Peyer's patch (tissue), 4 donors: ENCODE results near the gene ORM1. TPM values are rescaled to one million over a fixed set of nuclear protein-coding genes. Genes with fewer than 3 reads are reported as not detected.

Experiments
- DNase-seq, 3 donors: peaks; one replicate each; pipeline ENCODE4 v3.0.0-alpha.2; 2017 to 2019
- H3K27ac ChIP-seq, 4 donors: fragments of 200-600 bp; sonication (generic); one replicate each; pipeline ENCODE4 v1.5.1; 2016 to 2019
- H3K27me3 ChIP-seq, 2 donors: fragments of 200-600 bp; sonication (generic); one replicate each; pipeline ENCODE4 v1.5.1; 2019
- H3K36me3 ChIP-seq, 3 donors: fragments of 200-600 bp; sonication (generic); one replicate each; pipeline ENCODE4 v1.5.1; 2016 to 2019
- H3K4me1 ChIP-seq, 4 donors: fragments of 200-600 bp; sonication (generic); one replicate each; pipeline ENCODE4 v1.5.1; 2016 to 2019
- H3K4me3 ChIP-seq, 4 donors: fragments of 200-600 bp; sonication (generic); 1 replicate in 3 of 4; 2 replicates in 1 of 4; pipeline ENCODE4 v1.5.1; 2016 to 2019; ENCODE audit warnings: mild to moderate bottlenecking in 1 of 4
- H3K9me3 ChIP-seq, 4 donors: fragments of 200-600 bp; sonication (generic); one replicate each; pipeline ENCODE4 v1.5.1; 2016 to 2019; ENCODE audit warnings: mild to moderate bottlenecking in 1 of 4
- POLR2A ChIP-seq, 2 donors: fragments of 450-650 bp; IDR thresholded peaks; one replicate each; pipeline ENCODE4 v1.5.1; 2017; ENCODE audit warnings: antibody characterized with exemption in 2 of 2, mild to moderate bottlenecking in 2 of 2, moderate library complexity in 2 of 2
- total RNA-seq, 4 donors: library from RNA; depleted of rRNA; stranded (reverse); fragments of >200 nt; gene quantifications; one replicate each; pipeline ENCODE4 v1.1.0, GENCODE V29; 2016
- TF ChIP-seq, protein P1 (sequence below), 6 experiments: fragments of 450-650 bp in 4 of 6; fragments of 200-600 bp in 2 of 6; sonication (generic) in 1 of 6; IDR thresholded peaks; one replicate each; pipeline ENCODE4 v1.5.1; 2017 to 2019; ENCODE audit warnings: antibody characterized with exemption in 6 of 6, mild to moderate bottlenecking in 3 of 6, moderate library complexity in 1 of 6

Gene ORM1
- total RNA-seq, 4 donors from 2014 or later: not detected

DNA sequence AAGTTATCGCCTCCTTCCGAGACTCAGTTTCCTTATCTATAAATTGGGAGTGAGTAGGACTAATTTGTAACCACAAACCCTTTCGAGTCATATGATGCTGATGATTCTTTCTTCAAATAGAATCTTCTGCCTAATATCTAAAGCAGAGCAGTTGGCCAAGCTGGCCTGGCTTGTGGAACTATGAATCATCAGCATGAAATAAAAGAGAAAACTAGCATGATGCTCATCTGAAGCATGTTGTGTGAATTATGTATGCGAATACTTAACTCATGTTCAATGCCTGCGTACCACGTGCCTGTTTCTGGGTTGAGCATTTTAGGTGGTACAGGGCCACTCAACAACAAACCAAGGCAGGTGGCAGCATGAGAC is 15.0 kb upstream of the ORM1 start:
- H3K27me3 ChIP-seq: no peaks in the 10 kb centered on the region
- no peaks in the 10 kb centered on the region for H3K9me3 ChIP-seq
- no peak overlapping the region for H3K4me3 ChIP-seq
- TF ChIP-seq, protein P1, sequence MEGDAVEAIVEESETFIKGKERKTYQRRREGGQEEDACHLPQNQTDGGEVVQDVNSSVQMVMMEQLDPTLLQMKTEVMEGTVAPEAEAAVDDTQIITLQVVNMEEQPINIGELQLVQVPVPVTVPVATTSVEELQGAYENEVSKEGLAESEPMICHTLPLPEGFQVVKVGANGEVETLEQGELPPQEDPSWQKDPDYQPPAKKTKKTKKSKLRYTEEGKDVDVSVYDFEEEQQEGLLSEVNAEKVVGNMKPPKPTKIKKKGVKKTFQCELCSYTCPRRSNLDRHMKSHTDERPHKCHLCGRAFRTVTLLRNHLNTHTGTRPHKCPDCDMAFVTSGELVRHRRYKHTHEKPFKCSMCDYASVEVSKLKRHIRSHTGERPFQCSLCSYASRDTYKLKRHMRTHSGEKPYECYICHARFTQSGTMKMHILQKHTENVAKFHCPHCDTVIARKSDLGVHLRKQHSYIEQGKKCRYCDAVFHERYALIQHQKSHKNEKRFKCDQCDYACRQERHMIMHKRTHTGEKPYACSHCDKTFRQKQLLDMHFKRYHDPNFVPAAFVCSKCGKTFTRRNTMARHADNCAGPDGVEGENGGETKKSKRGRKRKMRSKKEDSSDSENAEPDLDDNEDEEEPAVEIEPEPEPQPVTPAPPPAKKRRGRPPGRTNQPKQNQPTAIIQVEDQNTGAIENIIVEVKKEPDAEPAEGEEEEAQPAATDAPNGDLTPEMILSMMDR (IDR thresholded peaks at IDR 0.05): no peak
- no peak for TF ChIP-seq POLR2A (IDR thresholded peaks at IDR 0.05)
- H3K4me1 ChIP-seq: peaks cover 0 to 3% (median 0%) of the 10 kb centered on the region in 4 donors
- no peaks in the 10 kb centered on the region for H3K36me3 ChIP-seq
- DNase-seq: peak in 1 of 3 donors; percentile 11
- H3K27ac ChIP-seq: no peak overlapping the region

DNA sequence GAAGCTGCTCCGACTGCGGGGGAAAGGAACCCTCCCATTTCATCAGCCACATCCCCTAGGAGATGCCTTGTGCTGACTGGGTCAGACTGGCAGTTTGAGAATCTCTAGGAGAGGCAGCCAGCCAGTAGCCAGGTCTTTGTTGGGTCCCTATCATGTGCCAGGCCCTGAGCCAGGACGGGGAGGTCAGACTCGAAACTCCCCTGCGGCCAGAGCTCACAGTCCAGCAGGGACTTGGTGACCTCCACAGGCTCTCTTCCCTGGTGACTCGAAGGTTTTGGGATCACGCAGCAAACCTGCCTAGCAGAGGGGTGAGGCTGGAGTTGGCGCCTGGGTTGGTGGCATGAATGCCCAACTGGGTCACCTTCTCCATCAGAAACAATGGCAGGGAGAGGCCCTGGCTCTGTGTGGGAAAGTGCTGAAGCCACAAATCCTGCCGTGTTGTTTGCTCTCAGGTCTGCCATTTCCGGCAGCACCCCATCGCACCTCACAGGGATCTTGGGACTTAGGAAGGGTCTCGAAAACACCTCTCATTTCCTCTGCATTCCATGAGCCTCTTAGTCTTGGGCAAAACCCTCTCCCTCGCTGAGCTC is 14.4 kb upstream of the ORM1 start:
- no peaks in the 10 kb centered on the region for H3K36me3 ChIP-seq
- no peak overlapping the region for H3K4me3 ChIP-seq
- H3K27ac ChIP-seq: no peak overlapping the region
- no peaks in the 10 kb centered on the region for H3K27me3 ChIP-seq
- TF ChIP-seq POLR2A (IDR thresholded peaks at IDR 0.05): no peak
- TF ChIP-seq, protein P1 (IDR thresholded peaks at IDR 0.05): no peak
- H3K9me3 ChIP-seq: no peaks in the 10 kb centered on the region
- peaks cover 0 to 3% (median 0%) of the 10 kb centered on the region in 4 donors for H3K4me1 ChIP-seq
- peak in 2 of 3 donors; percentile 4 to 25 for DNase-seq

DNA sequence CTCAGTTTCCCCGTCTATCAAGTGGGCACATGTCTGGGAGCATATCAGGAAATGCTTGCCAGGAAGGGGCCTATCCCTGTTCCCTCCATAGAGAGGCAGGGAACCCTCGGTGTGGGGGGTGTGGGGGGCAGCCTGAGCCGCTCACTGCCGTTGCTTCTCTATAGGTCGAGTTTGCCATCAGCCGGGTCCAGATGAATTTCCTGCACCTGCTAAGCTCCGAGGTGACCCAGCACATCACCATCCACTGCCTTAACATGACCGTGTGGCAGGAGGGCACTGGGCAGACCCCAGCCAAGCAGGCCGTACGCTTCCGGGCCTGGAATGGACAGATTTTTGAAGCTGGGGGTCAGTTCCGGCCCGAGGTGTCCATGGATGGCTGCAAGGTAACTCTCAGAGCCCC is 13.8 kb upstream of the ORM1 start:
- no peaks in the 10 kb centered on the region for H3K27me3 ChIP-seq
- TF ChIP-seq, protein P1 (IDR thresholded peaks at IDR 0.05): no peak
- TF ChIP-seq POLR2A (IDR thresholded peaks at IDR 0.05): no peak
- H3K4me3 ChIP-seq: no peak overlapping the region
- H3K4me1 ChIP-seq: peaks cover 0 to 3% (median 0%) of the 10 kb centered on the region in 4 donors
- DNase-seq: peak in 1 of 3 donors; percentile 34
- no peaks in the 10 kb centered on the region for H3K9me3 ChIP-seq
- H3K36me3 ChIP-seq: no peaks in the 10 kb centered on the region
- no peak overlapping the region for H3K27ac ChIP-seq

DNA sequence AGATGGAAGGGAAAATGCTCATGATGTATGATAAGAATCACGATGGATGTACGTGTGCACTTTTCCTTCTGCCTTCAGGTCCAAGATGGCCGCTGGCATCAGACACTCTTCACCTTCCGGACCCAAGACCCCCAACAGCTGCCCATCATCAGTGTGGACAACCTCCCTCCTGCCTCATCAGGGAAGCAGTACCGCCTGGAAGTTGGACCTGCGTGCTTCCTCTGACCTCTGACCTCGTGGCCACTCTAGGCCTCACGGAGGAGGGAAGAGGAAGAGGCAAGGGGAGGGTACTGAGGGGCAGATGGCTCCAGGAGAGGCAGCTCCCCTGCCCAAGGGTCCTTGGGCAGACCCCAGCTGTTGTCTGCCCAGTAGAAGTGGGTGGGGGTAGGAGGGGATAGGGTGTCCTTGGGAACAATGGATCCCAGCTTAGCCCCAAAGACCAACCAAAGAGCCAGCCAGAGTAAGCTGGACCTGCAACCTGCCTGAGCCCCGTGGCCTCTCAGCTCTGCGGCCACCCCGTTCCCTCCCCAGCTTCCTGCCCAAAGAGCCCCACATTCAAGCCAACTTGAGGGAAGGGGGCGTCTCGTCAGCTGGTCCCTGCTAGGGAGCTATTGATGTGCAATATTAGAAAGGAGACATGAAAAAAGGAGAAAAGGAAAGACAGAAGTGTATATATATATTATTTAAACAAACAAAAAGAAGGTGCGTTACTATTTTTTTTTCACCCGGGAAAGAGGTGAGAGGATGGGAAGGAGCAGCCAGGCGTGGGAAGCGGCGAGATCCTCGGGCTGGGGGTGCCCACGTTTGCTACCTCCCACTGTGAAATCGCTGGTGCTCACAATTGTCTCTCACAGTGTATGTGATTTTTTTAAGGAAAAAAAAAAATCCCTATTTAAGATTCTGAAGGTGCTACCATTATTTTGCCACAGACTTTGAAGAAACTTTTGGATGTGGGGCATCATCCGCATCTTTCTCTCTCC is 12.1 kb upstream of the ORM1 start:
- Histone ChIP-seq H3K4me1 (no peaks in the 10 kb centered on the region), H3K4me3 (no peak overlapping the region), H3K27ac (no peak overlapping the region), H3K9me3 (no peaks in the 10 kb centered on the region), H3K36me3 (no peaks in the 10 kb centered on the region), H3K27me3 (no peaks in the 10 kb centered on the region)
- peak in 2 of 3 donors; percentile 14 to 40 for DNase-seq
- TF ChIP-seq, protein P1 (IDR thresholded peaks at IDR 0.05): no peak
- TF ChIP-seq POLR2A (IDR thresholded peaks at IDR 0.05): no peak

DNA sequence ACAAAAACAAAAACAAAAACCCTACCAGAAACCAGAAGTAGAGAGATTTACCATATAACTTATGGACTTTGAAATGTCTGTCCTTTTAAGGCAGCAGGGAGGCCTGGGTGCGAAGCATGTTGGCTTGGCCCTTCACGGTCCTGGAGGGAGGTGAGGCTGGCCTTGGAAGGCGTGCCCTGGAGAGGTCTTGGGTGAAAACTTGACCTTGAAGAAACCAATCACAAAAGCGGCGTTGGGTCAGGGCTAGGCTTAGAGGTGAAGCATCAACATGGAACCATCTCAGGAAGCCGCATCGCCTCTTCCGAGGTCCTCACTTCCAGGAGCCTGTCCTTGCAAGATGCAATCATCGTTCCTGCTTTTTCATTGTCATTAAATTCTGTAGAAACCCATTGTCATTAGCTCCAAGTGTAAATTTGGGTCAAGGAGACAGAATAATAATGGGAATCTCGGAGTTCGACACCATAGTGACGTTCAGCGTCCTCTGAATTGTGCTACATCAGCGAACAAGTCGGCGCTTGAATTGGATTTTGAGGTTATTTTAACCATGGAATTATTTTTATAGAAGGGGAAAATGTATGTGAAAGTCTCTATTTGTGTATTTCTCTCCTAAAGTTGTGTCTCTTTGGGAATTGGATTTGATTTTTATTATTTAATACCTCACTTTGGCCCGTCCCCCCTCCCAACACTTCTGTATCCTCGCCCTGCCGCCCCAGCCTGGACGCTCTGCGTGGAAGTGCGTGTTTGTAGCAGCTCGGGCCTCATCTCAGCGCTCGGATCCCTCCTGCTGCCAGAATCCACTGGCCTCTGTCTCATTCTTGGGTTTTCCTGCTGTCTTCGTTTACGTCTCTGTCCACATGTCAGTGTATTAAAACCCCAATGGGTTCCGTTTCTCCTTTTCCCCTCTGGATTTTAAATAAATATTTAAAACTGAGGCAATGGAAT is 11.1 kb upstream of the ORM1 start:
- H3K27me3 ChIP-seq: no peaks in the 10 kb centered on the region
- no peak overlapping the region for H3K4me3 ChIP-seq
- H3K4me1 ChIP-seq: no peaks in the 10 kb centered on the region
- DNase-seq: peak in 2 of 3 donors; percentile 13 to 30
- no peak overlapping the region for H3K27ac ChIP-seq
- H3K36me3 ChIP-seq: no peaks in the 10 kb centered on the region
- TF ChIP-seq POLR2A (IDR thresholded peaks at IDR 0.05): no peak
- TF ChIP-seq, protein P1 (IDR thresholded peaks at IDR 0.05): no peak
- H3K9me3 ChIP-seq: no peaks in the 10 kb centered on the region
